ENCODE data around the gene NISCH.

NISCH gene

GRCh38 chr3:52471371-52472238 is 16.2 kb downstream of the NISCH start:
- no peak for DNase-seq (ENCODE audit: low read depth, low spot score)

- no peak for DNase-seq (ENCODE audit: low read depth, low spot score)
Measured at GRCh38 chr3:52472239-52473000, 17.0 kb downstream of the NISCH start.

GRCh38 chr3:52473026-52473425 is 17.6 kb downstream of the NISCH start:
- DNase-seq (ENCODE audit: low read depth, low spot score): no peak

- no peak for DNase-seq (ENCODE audit: low read depth, low spot score)
Measured at GRCh38 chr3:52477076-52477795, 21.8 kb downstream of the NISCH start.

- DNase-seq (ENCODE audit: low read depth, low spot score): no peak
Measured at GRCh38 chr3:52477796-52478095, 22.3 kb downstream of the NISCH start.

GRCh38 chr3:52479037-52479876 is 23.9 kb downstream of the NISCH start:
- no peak for DNase-seq (ENCODE audit: low read depth, low spot score)

GRCh38 chr3:52479877-52480575 is 24.6 kb downstream of the NISCH start:
- no peak for DNase-seq (ENCODE audit: low read depth, low spot score)

GRCh38 chr3:52480768-52481715 is 25.6 kb downstream of the NISCH start:
- DNase-seq (ENCODE audit: low read depth, low spot score): no peak

- DNase-seq (ENCODE audit: low read depth, low spot score): no peak
Measured at GRCh38 chr3:52481819-52482521, 26.6 kb downstream of the NISCH start.

GRCh38 chr3:52483081-52483480 is 27.7 kb downstream of the NISCH start:
- no peak for DNase-seq (ENCODE audit: low read depth, low spot score)

- no peak for DNase-seq (ENCODE audit: low read depth, low spot score)
Measured at GRCh38 chr3:52483577-52484381, 28.4 kb downstream of the NISCH start.

GRCh38 chr3:52484680-52485461 is 29.5 kb downstream of the NISCH start:
- no peak for DNase-seq (ENCODE audit: low read depth, low spot score)

- no peak for DNase-seq (ENCODE audit: low read depth, low spot score)
Measured at GRCh38 chr3:52487050-52487787, 31.8 kb downstream of the NISCH start.

- no peak for DNase-seq (ENCODE audit: low read depth, low spot score)
Measured at GRCh38 chr3:52487788-52488691, 32.6 kb downstream of the NISCH start.

GRCh38 chr3:52488746-52489145 is 33.3 kb downstream of the NISCH start:
- DNase-seq (ENCODE audit: low read depth, low spot score): no peak

- no peak for DNase-seq (ENCODE audit: low read depth, low spot score)
Measured at GRCh38 chr3:52489453-52489852, 34.0 kb downstream of the NISCH start.
